GM23338 (cell line): ENCODE results near the gene CDNF. TPM values are rescaled to one million over a fixed set of nuclear protein-coding genes. Genes with fewer than 3 reads are reported as not detected.

Experiments
- ATAC-seq: fragments of 200-7000 bp; cut with Tn5 transposase; 3 replicates; pipeline ENCODE4 v1.9.1; 2020
- DNase-seq: peaks from one replicate; pipeline ENCODE4 v3.0.0-alpha.2; 2015; ENCODE audit warnings: low spot score
- H2AFZ ChIP-seq: fragments of 200-600 bp; sonication (generic); 2 replicates; pipeline ENCODE4 v1.8.0; 2016; ENCODE audit warnings: antibody characterized with exemption, mild to moderate bottlenecking, moderate library complexity
- H3F3A ChIP-seq: fragments of 200-600 bp; sonication (generic); replicated peaks from 2 replicates; pipeline ENCODE4 v1.8.0; 2017; ENCODE audit warnings: antibody characterized with exemption, mixed run types, low read depth
- H3K27ac ChIP-seq: fragments of 200-600 bp; sonication (generic); 2 replicates; pipeline ENCODE4 v1.6.1; 2016; ENCODE audit warnings: low read depth
- H3K27me3 ChIP-seq: fragments of 200-600 bp; sonication (generic); 2 replicates; pipeline ENCODE4 v1.8.0; 2016; ENCODE audit warnings: mild to moderate bottlenecking, mixed run types, moderate library complexity; ENCODE audit not compliant: insufficient read depth
- H3K36me3 ChIP-seq: fragments of 200-600 bp; sonication (generic); 2 replicates; pipeline ENCODE4 v1.8.0; 2016; ENCODE audit warnings: mild to moderate bottlenecking; ENCODE audit not compliant: insufficient read depth
- H3K4me1 ChIP-seq: fragments of 200-600 bp; sonication (generic); 2 replicates; pipeline ENCODE4 v1.8.0; 2016; ENCODE audit warnings: mild to moderate bottlenecking, moderate library complexity; ENCODE audit not compliant: insufficient read depth
- H3K4me2 ChIP-seq: fragments of 200-600 bp; sonication (generic); 2 replicates; pipeline ENCODE4 v1.7.1; 2017; ENCODE audit warnings: mixed run types
- H3K4me3 ChIP-seq: fragments of 200-600 bp; sonication (generic); 2 replicates; pipeline ENCODE4 v1.6.1; 2016; ENCODE audit warnings: mixed run types
- H3K79me2 ChIP-seq: fragments of 200-600 bp; sonication (generic); replicated peaks from 2 replicates; pipeline ENCODE4 v1.8.0; 2017; ENCODE audit warnings: mild to moderate bottlenecking; ENCODE audit not compliant: insufficient read depth
- H3K9me2 ChIP-seq: fragments of 200-600 bp; sonication (generic); 2 replicates; pipeline ENCODE4 v1.8.0; 2017; ENCODE audit not compliant: insufficient read depth
- H4K20me1 ChIP-seq: fragments of 200-600 bp; sonication (generic); replicated peaks from 2 replicates; pipeline ENCODE4 v1.8.0; 2017; ENCODE audit warnings: mild to moderate bottlenecking; ENCODE audit not compliant: insufficient read depth
- H3K27ac Mint-ChIP-seq: 2 replicates; pipeline ENCODE4 v1.8.0; 2020; ENCODE audit warnings: inconsistent platforms, mild to moderate bottlenecking, moderate library complexity, mixed read lengths
- H3K27me3 Mint-ChIP-seq: 3 replicates; pipeline ENCODE4 v1.8.0; 2022; ENCODE audit warnings: low read depth, mild to moderate bottlenecking, moderate library complexity, mixed read lengths, inconsistent platforms; ENCODE audit not compliant: insufficient read depth, poor library complexity
- H3K36me3 Mint-ChIP-seq: 3 replicates; pipeline ENCODE4 v1.8.0; 2021; ENCODE audit warnings: low read depth, mild to moderate bottlenecking, inconsistent platforms, moderate library complexity, mixed read lengths
- H3K4me1 Mint-ChIP-seq: 3 replicates; pipeline ENCODE4 v1.8.0; 2020; ENCODE audit warnings: mild to moderate bottlenecking, inconsistent platforms, mixed read lengths
- H3K4me3 Mint-ChIP-seq: 3 replicates; pipeline ENCODE4 v1.8.0; 2021; ENCODE audit warnings: moderate library complexity, mild to moderate bottlenecking, inconsistent platforms, mixed read lengths
- H3K9me3 Mint-ChIP-seq: 3 replicates; pipeline ENCODE4 v1.8.0; 2020; ENCODE audit warnings: moderate library complexity, mild to moderate bottlenecking, inconsistent platforms, mixed read lengths
- EZH2 ChIP-seq: fragments of 200-600 bp; sonication (generic); IDR thresholded peaks from one replicate; pipeline ENCODE4 v1.8.0; 2017; ENCODE audit warnings: antibody characterized with exemption, mild to moderate bottlenecking, low read depth; ENCODE audit not compliant: unreplicated experiment
- EZH2phosphoT487 ChIP-seq: fragments of 200-600 bp; sonication (generic); IDR thresholded peaks from one replicate; pipeline ENCODE4 v1.8.1; 2018; ENCODE audit warnings: antibody characterized with exemption; ENCODE audit not compliant: unreplicated experiment
- JUNB ChIP-seq: IDR thresholded peaks from one replicate; pipeline ENCODE4 v1.6.1; 2016; ENCODE audit warnings: antibody characterized with exemption; ENCODE audit not compliant: unreplicated experiment
- NANOG ChIP-seq: IDR thresholded peaks from 2 replicates; pipeline ENCODE4 v1.6.1; 2016; ENCODE audit warnings: antibody characterized with exemption, borderline replicate concordance
- POLR2AphosphoS5 ChIP-seq: IDR thresholded peaks from 2 replicates; pipeline ENCODE4 v1.6.1; 2016; ENCODE audit warnings: antibody characterized with exemption, low read depth
- ZNF114 ChIP-seq: fragments of 250-450 bp; sonication (Bioruptor Pico); IDR thresholded peaks from 2 replicates; pipeline ENCODE4 v1.5.0; 2020; ENCODE audit warnings: mild to moderate bottlenecking, moderate library complexity
- polyA plus RNA-seq: library from polyadenylated mRNA; unstranded; fragments of >200 nt; fragmentation: Nextera tagmentation; extraction: Ambion mirVana; gene quantifications from 2 replicates; pipeline ENCODE4 v1.2.1, GENCODE V29; 2016
- total RNA-seq: library from RNA; depleted of rRNA; stranded (reverse); fragments of >200 nt; shearing (Covaris generic); gene quantifications from 2 replicates; pipeline ENCODE4 v1.2.3, GENCODE V29; 2014
- TF ChIP-seq, protein P1 (sequence below): fragments of 250-450 bp; sonication (Bioruptor Pico); IDR thresholded peaks from 2 replicates; pipeline ENCODE4 v1.5.0; 2020; ENCODE audit warnings: mild to moderate bottlenecking, moderate library complexity
- TF ChIP-seq, protein P2 (sequence below), 2 experiments: fragments of 200-600 bp in 1 of 2; sonication (generic) in 1 of 2; conservative IDR thresholded peaks; 2 replicates each; pipeline versions ENCODE4 v1.5.1 to v1.6.1; 2016 to 2017; ENCODE audit warnings: antibody characterized with exemption in 2 of 2, low read depth in 2 of 2, mild to moderate bottlenecking in 2 of 2, moderate library complexity in 1 of 2

The CDNF gene
- total and polyA plus RNA-seq, 2 experiments from 2014 or later: 0.26 to 1.1 TPM

DNA sequence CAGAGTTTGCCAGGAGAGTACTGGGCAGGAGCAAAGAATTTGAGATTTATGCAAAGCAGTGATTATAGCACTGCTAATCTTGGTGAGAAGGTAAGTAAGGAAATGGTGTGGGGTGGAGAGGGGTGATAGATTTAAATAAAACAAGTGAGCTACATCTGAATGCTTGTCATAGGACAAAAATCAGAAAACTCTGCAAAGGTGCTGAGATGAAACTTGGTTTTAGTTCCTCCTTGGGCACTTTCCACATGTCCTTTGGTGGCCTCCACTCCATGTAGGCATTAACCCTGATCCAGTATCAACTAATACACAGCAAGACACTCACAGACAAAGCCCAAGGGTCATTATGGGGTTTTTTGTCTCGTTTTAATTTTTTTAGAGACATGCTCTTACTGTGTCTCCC is 37.4 kb downstream of the CDNF start (continued):
- TF ChIP-seq, protein P1, sequence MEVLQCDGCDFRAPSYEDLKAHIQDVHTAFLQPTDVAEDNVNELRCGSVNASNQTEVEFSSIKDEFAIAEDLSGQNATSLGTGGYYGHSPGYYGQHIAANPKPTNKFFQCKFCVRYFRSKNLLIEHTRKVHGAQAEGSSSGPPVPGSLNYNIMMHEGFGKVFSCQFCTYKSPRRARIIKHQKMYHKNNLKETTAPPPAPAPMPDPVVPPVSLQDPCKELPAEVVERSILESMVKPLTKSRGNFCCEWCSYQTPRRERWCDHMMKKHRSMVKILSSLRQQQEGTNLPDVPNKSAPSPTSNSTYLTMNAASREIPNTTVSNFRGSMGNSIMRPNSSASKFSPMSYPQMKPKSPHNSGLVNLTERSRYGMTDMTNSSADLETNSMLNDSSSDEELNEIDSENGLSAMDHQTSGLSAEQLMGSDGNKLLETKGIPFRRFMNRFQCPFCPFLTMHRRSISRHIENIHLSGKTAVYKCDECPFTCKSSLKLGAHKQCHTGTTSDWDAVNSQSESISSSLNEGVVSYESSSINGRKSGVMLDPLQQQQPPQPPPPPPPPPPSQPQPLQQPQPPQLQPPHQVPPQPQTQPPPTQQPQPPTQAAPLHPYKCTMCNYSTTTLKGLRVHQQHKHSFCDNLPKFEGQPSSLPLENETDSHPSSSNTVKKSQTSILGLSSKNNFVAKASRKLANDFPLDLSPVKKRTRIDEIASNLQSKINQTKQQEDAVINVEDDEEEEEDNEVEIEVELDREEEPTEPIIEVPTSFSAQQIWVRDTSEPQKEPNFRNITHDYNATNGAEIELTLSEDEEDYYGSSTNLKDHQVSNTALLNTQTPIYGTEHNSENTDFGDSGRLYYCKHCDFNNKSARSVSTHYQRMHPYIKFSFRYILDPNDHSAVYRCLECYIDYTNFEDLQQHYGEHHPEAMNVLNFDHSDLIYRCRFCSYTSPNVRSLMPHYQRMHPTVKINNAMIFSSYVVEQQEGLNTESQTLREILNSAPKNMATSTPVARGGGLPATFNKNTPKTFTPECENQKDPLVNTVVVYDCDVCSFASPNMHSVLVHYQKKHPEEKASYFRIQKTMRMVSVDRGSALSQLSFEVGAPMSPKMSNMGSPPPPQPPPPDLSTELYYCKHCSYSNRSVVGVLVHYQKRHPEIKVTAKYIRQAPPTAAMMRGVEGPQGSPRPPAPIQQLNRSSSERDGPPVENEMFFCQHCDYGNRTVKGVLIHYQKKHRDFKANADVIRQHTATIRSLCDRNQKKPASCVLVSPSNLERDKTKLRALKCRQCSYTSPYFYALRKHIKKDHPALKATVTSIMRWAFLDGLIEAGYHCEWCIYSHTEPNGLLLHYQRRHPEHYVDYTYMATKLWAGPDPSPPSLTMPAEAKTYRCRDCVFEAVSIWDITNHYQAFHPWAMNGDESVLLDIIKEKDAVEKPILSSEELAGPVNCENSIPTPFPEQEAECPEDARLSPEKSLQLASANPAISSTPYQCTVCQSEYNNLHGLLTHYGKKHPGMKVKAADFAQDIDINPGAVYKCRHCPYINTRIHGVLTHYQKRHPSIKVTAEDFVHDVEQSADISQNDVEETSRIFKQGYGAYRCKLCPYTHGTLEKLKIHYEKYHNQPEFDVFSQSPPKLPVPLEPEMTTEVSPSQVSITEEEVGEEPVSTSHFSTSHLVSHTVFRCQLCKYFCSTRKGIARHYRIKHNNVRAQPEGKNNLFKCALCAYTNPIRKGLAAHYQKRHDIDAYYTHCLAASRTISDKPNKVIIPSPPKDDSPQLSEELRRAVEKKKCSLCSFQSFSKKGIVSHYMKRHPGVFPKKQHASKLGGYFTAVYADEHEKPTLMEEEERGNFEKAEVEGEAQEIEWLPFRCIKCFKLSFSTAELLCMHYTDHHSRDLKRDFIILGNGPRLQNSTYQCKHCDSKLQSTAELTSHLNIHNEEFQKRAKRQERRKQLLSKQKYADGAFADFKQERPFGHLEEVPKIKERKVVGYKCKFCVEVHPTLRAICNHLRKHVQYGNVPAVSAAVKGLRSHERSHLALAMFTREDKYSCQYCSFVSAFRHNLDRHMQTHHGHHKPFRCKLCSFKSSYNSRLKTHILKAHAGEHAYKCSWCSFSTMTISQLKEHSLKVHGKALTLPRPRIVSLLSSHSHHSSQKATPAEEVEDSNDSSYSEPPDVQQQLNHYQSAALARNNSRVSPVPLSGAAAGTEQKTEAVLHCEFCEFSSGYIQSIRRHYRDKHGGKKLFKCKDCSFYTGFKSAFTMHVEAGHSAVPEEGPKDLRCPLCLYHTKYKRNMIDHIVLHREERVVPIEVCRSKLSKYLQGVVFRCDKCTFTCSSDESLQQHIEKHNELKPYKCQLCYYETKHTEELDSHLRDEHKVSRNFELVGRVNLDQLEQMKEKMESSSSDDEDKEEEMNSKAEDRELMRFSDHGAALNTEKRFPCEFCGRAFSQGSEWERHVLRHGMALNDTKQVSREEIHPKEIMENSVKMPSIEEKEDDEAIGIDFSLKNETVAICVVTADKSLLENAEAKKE: no peak
- no peak for TF ChIP-seq NANOG

DNA sequence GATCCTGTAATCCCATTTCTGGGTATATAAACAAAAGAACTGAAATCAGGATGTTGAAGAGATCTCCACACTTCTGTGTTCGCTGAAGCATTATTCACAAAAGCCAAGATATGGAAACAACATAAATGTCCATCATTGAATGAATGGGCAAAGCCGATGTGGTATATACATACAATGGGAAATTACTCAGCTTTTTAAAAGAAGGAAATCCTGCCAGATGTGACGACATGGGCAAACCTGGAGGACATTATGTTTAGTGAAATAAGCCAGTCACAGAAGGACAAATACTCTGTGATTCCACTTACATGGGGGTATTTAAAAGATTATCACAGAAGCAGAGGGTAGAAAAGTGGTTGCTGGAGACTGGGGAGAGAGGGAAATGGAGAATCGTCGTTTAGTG is 39.2 kb downstream of the CDNF start:
- Histone ChIP-seq H3K36me3 (no peaks in the 10 kb centered on the region), H4K20me1 (no peaks in the 10 kb centered on the region), H3K4me1 (no peaks in the 10 kb centered on the region), H3K9me2 (no peaks in the 10 kb centered on the region), H3K4me2 (no peak overlapping the region), H3K79me2 (no peaks in the 10 kb centered on the region), H3F3A (no peaks in the 10 kb centered on the region), H3K4me3 (no peak overlapping the region), H3K27ac (no peak overlapping the region), H3K27me3 (no peaks in the 10 kb centered on the region), H2AFZ (no peak overlapping the region)
- TF ChIP-seq EZH2phosphoT487 (no peak), ZNF114 (CRISPR knock-in tag) (no peak), POLR2AphosphoS5 (no peak), JUNB (no peak), EZH2 (no peak), NANOG (no peak)
- TF ChIP-seq, protein P2, sequence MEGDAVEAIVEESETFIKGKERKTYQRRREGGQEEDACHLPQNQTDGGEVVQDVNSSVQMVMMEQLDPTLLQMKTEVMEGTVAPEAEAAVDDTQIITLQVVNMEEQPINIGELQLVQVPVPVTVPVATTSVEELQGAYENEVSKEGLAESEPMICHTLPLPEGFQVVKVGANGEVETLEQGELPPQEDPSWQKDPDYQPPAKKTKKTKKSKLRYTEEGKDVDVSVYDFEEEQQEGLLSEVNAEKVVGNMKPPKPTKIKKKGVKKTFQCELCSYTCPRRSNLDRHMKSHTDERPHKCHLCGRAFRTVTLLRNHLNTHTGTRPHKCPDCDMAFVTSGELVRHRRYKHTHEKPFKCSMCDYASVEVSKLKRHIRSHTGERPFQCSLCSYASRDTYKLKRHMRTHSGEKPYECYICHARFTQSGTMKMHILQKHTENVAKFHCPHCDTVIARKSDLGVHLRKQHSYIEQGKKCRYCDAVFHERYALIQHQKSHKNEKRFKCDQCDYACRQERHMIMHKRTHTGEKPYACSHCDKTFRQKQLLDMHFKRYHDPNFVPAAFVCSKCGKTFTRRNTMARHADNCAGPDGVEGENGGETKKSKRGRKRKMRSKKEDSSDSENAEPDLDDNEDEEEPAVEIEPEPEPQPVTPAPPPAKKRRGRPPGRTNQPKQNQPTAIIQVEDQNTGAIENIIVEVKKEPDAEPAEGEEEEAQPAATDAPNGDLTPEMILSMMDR (conservative IDR thresholded peaks at IDR 0.05; ENCODE audit: low read depth in 2 of 2): no peak
- ATAC-seq: no peak
- Mint-ChIP-seq H3K9me3 (no peaks in the 10 kb centered on the region), H3K27me3 (peaks cover 2% of the 10 kb centered on the region), H3K27ac (no peak overlapping the region), H3K36me3 (no peaks in the 10 kb centered on the region), H3K4me3 (no peak overlapping the region), H3K4me1 (no peaks in the 10 kb centered on the region)
- no peak for DNase-seq
